ENCODE measurements around the gene CNTRL. TPM values are rescaled to one million over a fixed set of nuclear protein-coding genes. Genes with fewer than 3 reads are reported as not detected.
"Not testable (repeated sequence)": the region's sequence is repeated elsewhere in the genome, so short reads cannot be mapped to it uniquely, and the experiment has no call there.

CNTRL gene
- total RNA-seq, 1 experiment from 2014 or later: 11.6 TPM

DNA sequence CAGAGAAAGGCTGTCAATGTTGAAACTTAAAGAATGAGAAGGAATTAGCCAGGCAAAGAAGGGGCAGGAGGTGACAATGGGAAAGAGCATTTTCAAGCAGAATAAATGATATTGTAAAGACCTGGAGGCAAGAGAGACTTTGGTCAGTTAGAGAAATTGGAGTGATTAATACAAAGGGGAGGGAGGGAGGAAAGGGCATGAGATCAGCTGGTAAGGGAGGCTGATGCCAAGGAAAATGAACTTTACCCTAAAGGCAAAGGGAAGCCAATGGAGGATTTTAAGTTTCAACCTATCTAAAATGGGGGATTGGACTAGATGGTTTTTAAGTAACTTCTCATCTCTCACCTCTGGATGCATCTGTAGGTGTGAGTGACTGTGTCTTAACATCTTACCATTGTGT is 48.0 kb upstream of the CNTRL start:
- no peak overlapping the region for H4K5ac ChIP-seq (ENCODE audit: insufficient read length, low read depth, low read length)
- H3T11ph ChIP-seq (ENCODE audit: low read length): no peak overlapping the region
- no peak overlapping the region for H3K4ac ChIP-seq (ENCODE audit: low read depth, low read length)
- H2BK20ac ChIP-seq (ENCODE audit: low read depth, low read length, poor library complexity, severe bottlenecking): no peak overlapping the region
- H2BK12ac ChIP-seq (ENCODE audit: insufficient read length, low read depth, low read length): no peak overlapping the region
- no peaks in the 10 kb centered on the region for H3K9me3 ChIP-seq (ENCODE audit: control insufficient read depth, low read depth, low read length)
- H4K91ac ChIP-seq (ENCODE audit: insufficient read length, low read depth, low read length): no peak overlapping the region
- no peak overlapping the region for H2AFZ ChIP-seq (ENCODE audit: low read length)
- no peak overlapping the region for H2BK5ac ChIP-seq (ENCODE audit: insufficient read length, low read length)
- no peak overlapping the region for H3K23ac ChIP-seq (ENCODE audit: insufficient read length, low read depth, low read length)
- H2BK120ac ChIP-seq (ENCODE audit: low read depth, low read length, poor library complexity, severe bottlenecking): no peak overlapping the region
- no peak overlapping the region for H3K14ac ChIP-seq (ENCODE audit: insufficient read depth, low read length)
- no peak overlapping the region for H3K9ac ChIP-seq (ENCODE audit: extremely low read depth, insufficient read length, low read length)
- no peak overlapping the region for H3K4me3 Mint-ChIP-seq
- H4K8ac ChIP-seq (replicated peaks; ENCODE audit: insufficient read length, low read depth, low read length): no peak overlapping the region
- no peak overlapping the region for H3K4me2 ChIP-seq (ENCODE audit: insufficient read depth, insufficient read length, low read length)
- no peaks in the 10 kb centered on the region for H3K79me2 ChIP-seq (ENCODE audit: insufficient read depth, low read length)
- H3K56ac ChIP-seq (ENCODE audit: insufficient read length, low read depth, low read length): no peak overlapping the region
- no peaks in the 10 kb centered on the region for H3K79me1 ChIP-seq (ENCODE audit: insufficient read depth, low read depth, low read length, poor library complexity, severe bottlenecking)
- H3K27ac Mint-ChIP-seq: no peak overlapping the region
- H3K36me3 Mint-ChIP-seq (ENCODE audit: insufficient read depth in 1 of 3, low read depth in 3 of 3): no peaks in the 10 kb centered on the region
- peaks cover 0 to 3% of the 10 kb centered on the region in 2 experiments; a peak in 1 of 5 replicates for H3K9me3 Mint-ChIP-seq
- no peaks in the 10 kb centered on the region for H3K4me1 ChIP-seq (ENCODE audit: insufficient read depth, low read length)
- no peak for DNase-seq
- H2BK15ac ChIP-seq (ENCODE audit: low read depth, low read length): no peak overlapping the region
- H2AK5ac ChIP-seq (ENCODE audit: insufficient read length, low read length): no peak overlapping the region
- no peaks in the 10 kb centered on the region for H3K4me1 Mint-ChIP-seq
- H3K18ac ChIP-seq (ENCODE audit: insufficient read length, low read depth, low read length): no peak overlapping the region
- H3K27me3 ChIP-seq (ENCODE audit: insufficient read depth, low read length): no peaks in the 10 kb centered on the region
- no peak overlapping the region for H3K27ac ChIP-seq (ENCODE audit: insufficient read length, low read depth, low read length)
- no peaks in the 10 kb centered on the region for H4K20me1 ChIP-seq (ENCODE audit: control insufficient read depth, insufficient read depth, insufficient read length)
- H3K27me3 Mint-ChIP-seq (ENCODE audit: low read depth): peaks cover 4% of the 10 kb centered on the region
- no peaks in the 10 kb centered on the region for H3K23me2 ChIP-seq (ENCODE audit: insufficient read length, low read depth, low read length, poor library complexity, severe bottlenecking)
- TF ChIP-seq, protein P1, sequence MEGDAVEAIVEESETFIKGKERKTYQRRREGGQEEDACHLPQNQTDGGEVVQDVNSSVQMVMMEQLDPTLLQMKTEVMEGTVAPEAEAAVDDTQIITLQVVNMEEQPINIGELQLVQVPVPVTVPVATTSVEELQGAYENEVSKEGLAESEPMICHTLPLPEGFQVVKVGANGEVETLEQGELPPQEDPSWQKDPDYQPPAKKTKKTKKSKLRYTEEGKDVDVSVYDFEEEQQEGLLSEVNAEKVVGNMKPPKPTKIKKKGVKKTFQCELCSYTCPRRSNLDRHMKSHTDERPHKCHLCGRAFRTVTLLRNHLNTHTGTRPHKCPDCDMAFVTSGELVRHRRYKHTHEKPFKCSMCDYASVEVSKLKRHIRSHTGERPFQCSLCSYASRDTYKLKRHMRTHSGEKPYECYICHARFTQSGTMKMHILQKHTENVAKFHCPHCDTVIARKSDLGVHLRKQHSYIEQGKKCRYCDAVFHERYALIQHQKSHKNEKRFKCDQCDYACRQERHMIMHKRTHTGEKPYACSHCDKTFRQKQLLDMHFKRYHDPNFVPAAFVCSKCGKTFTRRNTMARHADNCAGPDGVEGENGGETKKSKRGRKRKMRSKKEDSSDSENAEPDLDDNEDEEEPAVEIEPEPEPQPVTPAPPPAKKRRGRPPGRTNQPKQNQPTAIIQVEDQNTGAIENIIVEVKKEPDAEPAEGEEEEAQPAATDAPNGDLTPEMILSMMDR (conservative IDR thresholded peaks at IDR 0.05): no peak

DNA sequence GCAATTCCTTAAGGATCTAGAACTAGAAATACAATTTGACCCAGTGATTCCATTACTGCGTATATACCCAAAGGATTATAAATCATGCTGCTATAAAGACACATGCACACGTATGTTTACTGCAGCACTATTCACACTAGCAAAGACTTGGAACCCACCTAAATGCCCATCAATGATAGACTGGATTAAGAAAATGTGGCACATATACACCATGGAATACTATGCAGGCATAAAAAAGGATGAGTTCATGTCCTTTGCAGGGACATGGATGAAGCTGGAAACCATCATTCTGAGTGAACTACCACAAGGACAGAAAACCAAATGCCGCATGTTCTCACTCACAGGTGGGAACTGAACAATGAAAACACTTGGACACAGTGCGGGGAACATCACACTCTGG is 46.5 kb upstream of the CNTRL start:
- H3K4me3 Mint-ChIP-seq; H4K91ac ChIP-seq (ENCODE audit: insufficient read length, low read depth, low read length); H3K36me3 Mint-ChIP-seq (ENCODE audit: insufficient read depth in 1 of 3, low read depth in 3 of 3); H3K4me2 ChIP-seq (ENCODE audit: insufficient read depth, insufficient read length, low read length); H3K27ac ChIP-seq (ENCODE audit: insufficient read length, low read depth, low read length); H3K9ac ChIP-seq (ENCODE audit: extremely low read depth, insufficient read length, low read length); H2BK5ac ChIP-seq (ENCODE audit: insufficient read length, low read length); DNase-seq; H2BK12ac ChIP-seq (ENCODE audit: insufficient read length, low read depth, low read length); H4K8ac ChIP-seq (replicated peaks; ENCODE audit: insufficient read length, low read depth, low read length); H3K18ac ChIP-seq (ENCODE audit: insufficient read length, low read depth, low read length); H2BK20ac ChIP-seq (ENCODE audit: low read depth, low read length, poor library complexity, severe bottlenecking); H2AFZ ChIP-seq (ENCODE audit: low read length); H3K14ac ChIP-seq (ENCODE audit: insufficient read depth, low read length); H2AK5ac ChIP-seq (ENCODE audit: insufficient read length, low read length); H3K4me1 ChIP-seq (ENCODE audit: insufficient read depth, low read length); H3K9me3 ChIP-seq (ENCODE audit: control insufficient read depth, low read depth, low read length); H3K27ac Mint-ChIP-seq; H3K79me2 ChIP-seq (ENCODE audit: insufficient read depth, low read length); H4K5ac ChIP-seq (ENCODE audit: insufficient read length, low read depth, low read length); H3K27me3 Mint-ChIP-seq (ENCODE audit: low read depth); H3T11ph ChIP-seq (ENCODE audit: low read length); H3K23me2 ChIP-seq (ENCODE audit: insufficient read length, low read depth, low read length, poor library complexity, severe bottlenecking); H3K79me1 ChIP-seq (ENCODE audit: insufficient read depth, low read depth, low read length, poor library complexity, severe bottlenecking); H2BK15ac ChIP-seq (ENCODE audit: low read depth, low read length); H3K9me3 Mint-ChIP-seq; H3K4ac ChIP-seq (ENCODE audit: low read depth, low read length); H3K56ac ChIP-seq (ENCODE audit: insufficient read length, low read depth, low read length); H2BK120ac ChIP-seq (ENCODE audit: low read depth, low read length, poor library complexity, severe bottlenecking); H3K27me3 ChIP-seq (ENCODE audit: insufficient read depth, low read length); H3K4me1 Mint-ChIP-seq; H3K23ac ChIP-seq (ENCODE audit: insufficient read length, low read depth, low read length); H4K20me1 ChIP-seq (ENCODE audit: control insufficient read depth, insufficient read depth, insufficient read length): not testable (repeated sequence)
- WGBS (ENCODE audit: extremely low coverage, insufficient read length, low lambda C conversion rate): no CpG with 5 or more reads among the region's 4 CpGs
